ENCODE measurements around the gene PHTF1.
"Not testable (repeated sequence)": the region's sequence is repeated elsewhere in the genome, so short reads cannot be mapped to it uniquely, and the experiment has no call there.

The PHTF1 gene

DNA sequence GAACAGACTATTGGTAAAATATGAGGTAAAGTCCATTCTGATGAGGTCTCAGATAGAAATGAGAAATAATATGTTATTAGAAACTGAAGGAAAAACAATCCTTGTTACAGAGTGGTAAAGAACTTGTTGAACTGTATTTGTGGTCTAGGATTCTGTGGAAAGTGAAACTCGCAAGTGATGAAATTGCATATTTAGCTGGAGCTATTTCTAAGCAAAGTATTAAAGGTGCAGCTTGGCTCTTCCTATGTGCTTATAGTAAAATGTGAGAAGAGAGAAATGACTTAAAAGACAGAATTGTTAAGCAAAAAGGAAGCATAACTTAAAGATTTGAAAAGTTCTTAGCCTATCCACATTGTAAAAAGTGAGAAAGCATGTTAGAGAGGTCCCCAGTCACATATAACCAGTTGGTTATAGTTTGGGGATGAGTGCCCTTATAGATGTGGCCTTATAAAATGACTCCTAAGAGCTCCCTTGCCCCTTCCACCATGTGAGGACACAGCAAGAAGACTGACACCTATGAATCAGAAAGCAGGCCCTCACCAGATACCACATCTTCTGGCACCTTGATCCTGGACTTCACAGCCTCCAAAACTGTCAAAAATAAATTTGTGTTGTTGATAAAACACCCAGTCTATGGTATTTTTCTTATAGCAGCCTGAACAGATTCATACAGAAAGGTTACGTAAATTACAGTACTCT, 24.8 kb downstream of the PHTF1 start:
- in situ Hi-C loops (cut with MboI; ENCODE audit: low sequenced_read_pairs) = no loop called here

GRCh38 chr1:113732802-113733201, 26.5 kb downstream of the PHTF1 start:
- in situ Hi-C loops (cut with MboI; ENCODE audit: low sequenced_read_pairs) = no loop called here

- in situ Hi-C loops (cut with MboI; ENCODE audit: low sequenced_read_pairs) = no loop called here
Measured at GRCh38 chr1:113721010-113721409, 38.3 kb downstream of the PHTF1 start.

- in situ Hi-C loops (cut with MboI; ENCODE audit: low sequenced_read_pairs) = not testable (repeated sequence)
Measured at GRCh38 chr1:113718621-113719020, 40.7 kb downstream of the PHTF1 start.

DNA sequence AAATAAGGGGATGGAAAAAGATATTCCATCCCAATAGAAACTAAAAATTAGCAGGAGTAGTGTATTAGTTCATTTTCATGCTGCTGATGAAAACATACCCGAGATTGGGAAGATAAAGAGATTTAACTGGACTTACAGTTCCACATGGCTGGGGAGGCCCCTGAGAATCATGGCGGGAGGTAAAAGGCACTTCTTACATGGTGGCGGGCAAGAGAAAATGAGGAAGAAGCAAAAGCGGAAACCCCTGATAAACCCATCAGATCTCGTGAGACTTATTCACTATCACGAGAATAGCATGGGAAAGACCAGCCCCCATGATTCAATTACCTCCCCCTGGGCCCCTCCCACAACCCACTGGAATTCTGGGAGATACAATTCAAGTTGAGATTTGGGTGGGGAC, 41.8 kb downstream of the PHTF1 start:
- in situ Hi-C loops (cut with MboI; ENCODE audit: low sequenced_read_pairs) = not testable (repeated sequence)

DNA sequence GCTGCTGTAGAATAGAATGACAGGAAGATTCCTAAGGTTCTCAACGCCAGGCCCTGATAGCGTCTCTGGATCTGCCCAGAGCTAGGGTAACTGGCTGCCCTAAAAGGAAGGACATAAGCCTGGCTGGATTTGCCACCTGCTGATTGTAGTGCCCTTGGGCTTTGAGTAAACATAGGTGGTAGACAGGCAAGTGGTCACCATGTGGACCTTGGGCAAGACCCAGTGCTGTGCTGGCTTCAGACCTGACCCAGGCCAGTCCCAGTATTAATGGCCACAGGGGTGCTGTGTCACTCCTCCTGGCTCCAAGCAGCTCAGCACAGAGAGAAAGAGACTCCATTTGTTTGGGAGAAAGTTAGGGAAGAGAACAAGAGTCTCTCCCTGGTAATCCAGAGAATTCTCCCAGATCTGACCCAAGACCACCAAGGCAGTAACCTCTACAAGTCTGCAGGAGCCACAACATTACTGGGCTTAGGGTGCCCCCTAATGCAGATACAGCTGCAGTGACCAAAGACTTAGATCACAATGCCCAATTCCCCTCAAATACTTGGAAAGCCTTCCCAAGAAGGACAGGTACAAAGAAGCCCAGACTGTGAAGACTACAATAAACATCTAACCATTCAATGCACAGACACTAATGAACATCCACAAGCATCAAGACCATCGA, 44.5 kb downstream of the PHTF1 start:
- in situ Hi-C loops (cut with MboI; ENCODE audit: low sequenced_read_pairs) = no loop called here

- in situ Hi-C loops (cut with MboI; ENCODE audit: low sequenced_read_pairs) = no loop called here
Measured at GRCh38 chr1:113701429-113701828, 57.9 kb downstream of the PHTF1 start.

DNA sequence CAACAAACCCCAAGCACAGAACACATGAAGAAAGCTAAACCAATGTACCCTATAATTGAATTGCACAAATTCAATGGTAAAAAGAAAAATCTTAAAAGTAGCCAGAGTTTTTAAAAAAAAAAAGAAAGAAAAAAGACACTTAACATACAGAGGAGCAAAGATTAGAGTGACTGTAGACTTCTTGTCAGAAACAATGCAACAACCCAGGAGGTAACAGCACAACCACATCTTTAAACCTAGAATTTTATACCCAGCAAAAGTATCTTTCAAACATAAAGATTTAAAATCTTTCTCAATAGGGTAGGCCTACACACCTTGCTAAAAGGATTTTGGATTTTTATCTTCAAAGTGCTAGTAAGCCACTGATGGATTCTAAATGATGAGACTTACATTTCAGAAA, 64.4 kb downstream of the PHTF1 start:
- in situ Hi-C loops (cut with MboI; ENCODE audit: low sequenced_read_pairs) = loop anchor here (25.0 kb wide), 2 partner anchors 558 to 958 kb away; no protein-coding TSS in a partner anchor

DNA sequence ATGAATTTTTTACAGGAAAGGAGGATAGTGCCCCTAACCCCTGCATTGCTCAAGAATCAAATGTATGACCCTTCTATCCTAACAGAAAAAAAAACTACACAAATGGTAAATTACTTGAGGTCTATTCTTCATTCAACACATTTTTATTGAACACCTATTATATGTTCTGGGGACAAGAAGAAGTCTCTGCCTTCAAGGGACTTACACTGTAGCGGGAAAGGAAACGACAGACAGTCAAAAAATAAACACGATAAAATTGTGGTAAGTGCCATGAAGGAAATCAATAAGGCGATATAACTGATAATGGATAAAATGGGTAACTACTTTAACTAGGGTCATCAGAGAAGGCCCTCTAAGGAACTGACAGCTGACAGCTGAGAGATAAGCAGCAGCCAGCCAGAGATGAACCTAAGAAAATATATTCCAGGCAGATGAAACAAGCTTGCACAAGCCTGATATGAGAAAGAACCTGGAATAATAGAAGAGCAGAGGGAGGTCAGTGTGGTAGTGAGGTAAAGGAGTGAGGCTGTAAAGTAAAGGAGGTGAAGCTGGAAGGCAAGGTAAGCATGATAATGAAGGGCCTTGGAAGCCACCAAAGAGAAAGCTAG, 66.4 kb downstream of the PHTF1 start:
- in situ Hi-C loops (cut with MboI; ENCODE audit: low sequenced_read_pairs) = loop anchor here (25.0 kb wide), 2 partner anchors 556 to 956 kb away; no protein-coding TSS in a partner anchor

DNA sequence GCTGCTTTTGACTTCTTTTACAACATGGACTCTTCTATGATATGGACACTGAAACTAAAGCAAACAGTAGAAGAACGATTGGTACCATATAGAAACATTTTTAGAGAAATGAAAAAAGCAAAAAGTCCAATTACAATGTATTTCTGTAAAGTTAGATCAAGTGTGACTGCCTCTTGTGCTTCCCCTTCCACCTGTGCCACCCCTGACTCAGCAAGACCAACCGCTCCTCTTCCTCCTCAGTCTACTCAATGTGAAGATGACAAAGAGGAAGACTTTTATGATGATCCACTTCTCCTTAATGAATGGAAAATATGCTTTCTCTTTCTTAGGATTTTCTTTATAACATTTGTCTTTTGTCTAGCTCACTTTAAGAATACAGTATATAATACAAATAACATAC, 66.9 kb downstream of the PHTF1 start:
- in situ Hi-C loops (cut with MboI; ENCODE audit: low sequenced_read_pairs) = loop anchor here (25.0 kb wide), 2 partner anchors 555 to 955 kb away; no protein-coding TSS in a partner anchor

DNA sequence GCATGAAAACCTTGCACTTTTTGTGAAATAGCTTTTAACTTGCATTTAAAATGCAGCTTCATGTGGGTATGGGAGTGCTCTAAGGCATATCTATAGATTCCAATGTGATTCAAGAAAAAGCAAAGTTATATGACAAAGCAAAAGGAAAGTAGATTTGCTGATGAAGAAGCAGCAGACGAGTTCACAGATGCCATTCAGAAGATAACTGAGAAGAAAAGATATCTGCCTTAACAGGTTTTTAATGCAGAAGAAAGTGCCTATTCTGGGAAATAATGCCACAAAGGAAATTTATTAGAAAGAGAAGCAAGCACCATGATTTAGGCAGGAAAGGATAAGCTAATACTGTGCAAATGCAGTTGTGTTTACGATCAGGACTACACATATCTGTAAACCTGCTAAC, 68.1 kb downstream of the PHTF1 start:
- in situ Hi-C loops (cut with MboI; ENCODE audit: low sequenced_read_pairs) = loop anchor here (25.0 kb wide), 2 partner anchors 554 to 954 kb away; no protein-coding TSS in a partner anchor

DNA sequence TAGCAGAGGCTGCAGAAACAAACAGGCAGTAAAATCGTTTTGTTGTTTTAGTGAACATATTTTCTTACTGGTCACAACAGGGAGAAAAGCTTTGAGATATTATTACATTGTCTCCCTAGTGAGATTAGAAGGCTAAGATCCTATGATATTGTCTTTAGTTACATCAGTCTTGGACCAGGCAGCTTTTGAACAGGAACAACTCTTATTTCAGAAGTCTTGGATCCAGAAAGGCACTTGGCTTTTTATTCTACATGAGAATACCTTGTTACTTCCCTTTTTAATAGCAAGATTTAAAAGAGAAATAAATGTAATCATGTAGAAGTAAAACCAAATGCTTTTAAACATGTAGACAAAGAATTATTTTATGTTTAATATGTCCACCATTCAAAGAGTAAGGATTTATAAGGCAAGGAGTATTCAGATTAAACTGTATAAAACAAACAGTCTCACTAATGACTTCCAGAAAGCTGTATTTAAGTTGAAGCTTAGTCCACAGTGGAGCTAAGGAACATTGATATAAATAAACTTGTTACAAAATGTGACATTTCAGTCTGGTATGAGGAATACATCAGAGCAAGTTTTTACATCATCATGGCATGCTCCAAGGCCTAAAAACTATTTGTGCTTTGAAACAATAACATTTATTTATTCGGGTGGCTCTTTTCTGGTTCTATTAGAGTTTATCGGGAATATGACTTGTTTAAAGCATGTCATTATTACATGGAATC, 72.2 kb downstream of the PHTF1 start:
- in situ Hi-C loops (cut with MboI; ENCODE audit: low sequenced_read_pairs) = loop anchor here (25.0 kb wide), 2 partner anchors 550 to 950 kb away; no protein-coding TSS in a partner anchor

GRCh38 chr1:113684153-113684541, 75.1 kb downstream of the PHTF1 start:
- in situ Hi-C loops (cut with MboI; ENCODE audit: low sequenced_read_pairs) = loop anchor here (25.0 kb wide), 2 partner anchors 547 to 947 kb away; no protein-coding TSS in a partner anchor

GRCh38 chr1:113683384-113684152, 75.7 kb downstream of the PHTF1 start:
- in situ Hi-C loops (cut with MboI; ENCODE audit: low sequenced_read_pairs) = loop anchor here (25.0 kb wide), 2 partner anchors 546 to 946 kb away; no protein-coding TSS in a partner anchor

DNA sequence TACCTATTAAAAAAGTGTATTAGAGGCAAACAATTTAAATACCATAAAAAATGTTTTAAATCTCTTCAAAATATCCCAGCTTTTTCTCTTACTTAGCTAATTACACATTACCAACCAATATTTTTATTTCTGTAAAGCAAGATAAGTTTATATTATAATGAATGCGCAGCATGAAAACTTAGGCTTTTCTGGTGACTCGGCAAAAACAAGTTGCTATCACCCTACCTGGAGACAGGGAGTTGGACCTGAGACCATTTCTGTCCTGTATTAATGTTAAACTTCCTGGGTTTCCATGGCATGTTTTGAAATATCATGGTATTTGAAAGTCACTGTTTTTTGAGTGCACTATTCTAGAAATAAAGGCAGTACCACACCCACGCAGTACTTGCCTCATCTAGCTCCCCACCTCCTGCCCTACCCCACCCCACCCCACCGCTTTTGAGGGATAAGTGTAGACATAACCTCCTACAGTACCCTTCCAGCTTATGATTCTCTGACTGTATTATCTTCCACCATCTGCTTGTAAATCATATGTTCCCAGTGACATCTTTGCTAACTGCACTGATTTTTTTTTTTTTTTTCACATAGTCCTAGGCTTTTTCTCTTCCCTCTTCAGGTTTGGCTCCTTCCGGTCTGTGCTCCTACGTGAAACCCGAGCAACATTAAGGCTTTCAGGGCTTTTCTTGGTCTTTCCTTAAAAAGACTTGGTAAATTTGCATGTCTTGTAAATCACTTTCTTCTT, 77.5 kb downstream of the PHTF1 start:
- in situ Hi-C loops (cut with MboI; ENCODE audit: low sequenced_read_pairs) = loop anchor here (25.0 kb wide), 2 partner anchors 544 to 944 kb away; no protein-coding TSS in a partner anchor

GRCh38 chr1:113678159-113678469, 81.2 kb downstream of the PHTF1 start:
- in situ Hi-C loops (cut with MboI; ENCODE audit: low sequenced_read_pairs) = loop anchor here (25.0 kb wide), 2 partner anchors 541 to 941 kb away; no protein-coding TSS in a partner anchor

DNA sequence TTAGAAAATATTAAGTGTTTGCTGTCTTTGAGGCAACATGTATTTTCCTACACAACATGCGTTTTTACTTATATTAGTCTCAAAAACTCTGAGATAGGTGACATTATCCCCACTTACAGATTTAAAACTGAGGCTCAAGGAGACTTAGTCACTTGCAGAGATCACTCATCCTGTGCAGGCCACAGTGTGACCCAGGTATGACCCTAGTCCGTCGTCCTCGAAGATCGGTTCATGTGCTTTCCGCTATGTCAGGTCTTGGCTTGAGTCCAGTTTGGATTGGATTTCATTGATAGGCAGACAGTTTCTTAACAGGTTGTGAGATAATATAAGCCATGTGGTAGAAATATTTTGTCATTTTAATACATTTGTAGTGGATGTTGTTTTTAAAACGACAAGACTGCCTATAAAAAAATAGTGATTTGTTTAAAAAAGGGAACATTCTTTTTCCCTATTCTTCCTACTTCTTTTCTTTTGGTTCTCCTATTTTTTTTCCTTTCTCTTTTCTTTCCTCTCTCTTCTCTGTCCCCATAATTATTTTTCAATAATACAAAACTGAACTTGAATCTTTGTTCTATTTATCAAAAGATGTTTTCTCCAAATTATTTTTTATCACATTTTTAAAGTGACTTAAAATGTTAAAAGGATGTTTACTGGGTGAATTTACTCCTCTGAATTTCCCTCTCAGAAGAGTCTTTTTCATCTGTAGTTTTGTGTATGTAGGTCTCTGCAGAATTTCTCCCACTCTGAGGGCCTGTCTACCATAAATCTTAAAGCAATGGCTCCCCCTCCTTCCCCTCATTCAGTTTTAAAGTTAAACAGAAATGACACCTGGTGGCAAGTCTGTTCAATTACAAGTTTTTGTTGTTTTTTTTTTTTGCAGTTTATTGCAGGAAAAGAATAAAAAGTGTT, 81.8 kb downstream of the PHTF1 start:
- in situ Hi-C loops (cut with MboI; ENCODE audit: low sequenced_read_pairs) = loop anchor here (25.0 kb wide), 2 partner anchors 540 to 940 kb away; no protein-coding TSS in a partner anchor

DNA sequence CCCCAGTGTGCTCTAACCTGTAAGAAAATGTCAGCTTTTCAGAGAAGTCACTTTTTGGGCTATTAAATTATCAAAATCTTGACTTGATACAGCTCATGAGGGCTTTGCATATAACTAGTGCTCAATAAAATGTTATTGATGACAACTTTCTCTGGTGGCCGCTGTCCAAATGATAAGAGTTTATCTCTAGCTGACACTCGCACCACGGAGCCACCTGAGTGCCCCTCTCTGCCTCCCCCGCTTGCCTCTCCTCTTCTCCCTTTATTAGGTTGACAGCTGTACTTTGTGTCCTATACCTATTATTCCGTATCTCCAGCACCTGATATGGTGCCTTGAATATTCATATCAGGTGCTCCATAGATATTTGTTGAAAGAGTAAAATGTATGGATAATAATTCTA, 82.8 kb downstream of the PHTF1 start:
- in situ Hi-C loops (cut with MboI; ENCODE audit: low sequenced_read_pairs) = loop anchor here (25.0 kb wide), 2 partner anchors 539 to 939 kb away; no protein-coding TSS in a partner anchor

Measured in HL-60/S4 treated with retinoic acid at 250 ng/mL for 4 days and 3 days (cell line).